ENCODE measurements around the gene FANCC. TPM values are rescaled to one million over a fixed set of nuclear protein-coding genes. Genes with fewer than 3 reads are reported as not detected.

Gene FANCC
- polyA plus RNA-seq, 1 of the 3 experiments (the other 2 are of a cell fraction), result 3.5 TPM

- H3F3A ChIP-seq (replicated peaks; ENCODE audit: insufficient read depth), result peaks cover 5% of the 10 kb centered on the region
- DNase-seq, result no peak
- CTCF ChIA-PET, result interaction anchor here (1.1 to 2.1 kb wide), 2 partner anchors 26 to 51 kb away, joined by 3 to 6 read pairs; no protein-coding TSS in a partner anchor
- no peak overlapping the region for H3K4me3 ChIP-seq (ENCODE audit: low read depth in 2 of 2, low read length in 1 of 2)
- H3K4me2 ChIP-seq, result no peak overlapping the region
- H3K27ac ChIP-seq (ENCODE audit: low read depth in 2 of 2, low read length in 1 of 2), result peak overlapping the region in 1 of 2 experiments; percentile 53; a peak in 1 of 4 replicates
- H3K9me2 ChIP-seq, result no peaks in the 10 kb centered on the region
- peaks cover 95% of the 10 kb centered on the region for H4K20me1 ChIP-seq (ENCODE audit: insufficient read depth)
- H3K9ac ChIP-seq, result no peak overlapping the region
- no peaks in the 10 kb centered on the region for H3K27me3 ChIP-seq (ENCODE audit: insufficient read depth)
- peaks cover 0 to 56% of the 10 kb centered on the region in 2 experiments; a peak in 1 of 4 replicates for H3K4me1 ChIP-seq (ENCODE audit: control insufficient read depth in 1 of 2, insufficient read depth in 2 of 2, low read depth in 1 of 2, low read length in 1 of 2)
- POLR2A ChIA-PET, result interaction anchor here (1.3 kb wide), 1 partner anchor 32 kb away, joined by 3 read pairs; no protein-coding TSS in a partner anchor
- H2AFZ ChIP-seq (ENCODE audit: low read depth), result no peak overlapping the region
- H3K9me3 ChIP-seq, result no peaks in the 10 kb centered on the region
- TF ChIP-seq MXI1 (IDR thresholded peaks at IDR 0.05; ENCODE audit: low read depth, low read length), result no peak
- TF ChIP-seq FOXM1 (IDR thresholded peaks at IDR 0.05; ENCODE audit: low read depth), result no peak
- no peak for TF ChIP-seq EZH2phosphoT487 (IDR thresholded peaks at IDR 0.05; ENCODE audit: borderline replicate concordance, low read depth)
- no peak for TF ChIP-seq USF1 (IDR thresholded peaks at IDR 0.05; ENCODE audit: borderline replicate concordance, low read depth)
- TF ChIP-seq SMC3 (IDR thresholded peaks at IDR 0.05; ENCODE audit: low read depth, low read length), result no peak
- H3K36me3 ChIP-seq (replicated peaks in 1 of 2; ENCODE audit: control insufficient read depth in 1 of 2, insufficient read depth in 2 of 2, low read length in 1 of 2), result peaks cover 57 to 76% of the 10 kb centered on the region in 2 experiments
- WGBS (ENCODE audit: low lambda C conversion rate), result 88% methylated on average over 15 of the region's 18 CpGs
- H3K79me2 ChIP-seq (ENCODE audit: insufficient read depth), result peaks cover 92% of the 10 kb centered on the region
Measured at GRCh38 chr9:95077053-95077765, 240.3 kb downstream of the FANCC start.

GRCh38 chr9:95076696-95077052 is 240.8 kb downstream of the FANCC start:
- Histone ChIP-seq H3K79me2 (ENCODE audit: insufficient read depth) (peaks cover 92% of the 10 kb centered on the region), H3K4me2 (no peak overlapping the region), H3K27me3 (ENCODE audit: insufficient read depth) (no peaks in the 10 kb centered on the region), H3K9ac (no peak overlapping the region), H3K4me1 (ENCODE audit: control insufficient read depth in 1 of 2, insufficient read depth in 2 of 2, low read depth in 1 of 2, low read length in 1 of 2) (peaks cover 0 to 61% of the 10 kb centered on the region in 2 experiments; a peak in 1 of 4 replicates), H3K27ac (ENCODE audit: low read depth in 2 of 2, low read length in 1 of 2) (peak overlapping the region in 1 of 2 experiments; percentile 53; a peak in 1 of 4 replicates), H3K4me3 (ENCODE audit: low read depth in 2 of 2, low read length in 1 of 2) (no peak overlapping the region), H3F3A (replicated peaks; ENCODE audit: insufficient read depth) (peaks cover 5% of the 10 kb centered on the region), H2AFZ (ENCODE audit: low read depth) (no peak overlapping the region), H4K20me1 (ENCODE audit: insufficient read depth) (peaks cover 98% of the 10 kb centered on the region), H3K9me2 (no peaks in the 10 kb centered on the region), H3K9me3 (no peaks in the 10 kb centered on the region), H3K36me3 (replicated peaks in 1 of 2; ENCODE audit: control insufficient read depth in 1 of 2, insufficient read depth in 2 of 2, low read length in 1 of 2) (peaks cover 55 to 76% of the 10 kb centered on the region in 2 experiments)
- WGBS (ENCODE audit: low lambda C conversion rate), result 96% methylated on average over 1 of the region's 1 CpG
- ChIA-PET POLR2A (interaction anchor here (1.3 kb wide), 1 partner anchor 31 kb away, joined by 3 read pairs; no protein-coding TSS in a partner anchor), CTCF (interaction anchor here (2.1 kb wide), 1 partner anchor 26 kb away, joined by 6 read pairs; no protein-coding TSS in a partner anchor)
- no peak for DNase-seq
- TF ChIP-seq SMC3 (IDR thresholded peaks at IDR 0.05; ENCODE audit: low read depth, low read length), result no peak
- TF ChIP-seq EZH2phosphoT487 (IDR thresholded peaks at IDR 0.05; ENCODE audit: borderline replicate concordance, low read depth), result no peak
- no peak for TF ChIP-seq FOXJ3 (CRISPR knock-in tag; IDR thresholded peaks at IDR 0.05)
- no peak for TF ChIP-seq RFX5 (IDR thresholded peaks at IDR 0.05; ENCODE audit: low read length)
- no peak for TF ChIP-seq MEF2A (IDR thresholded peaks at IDR 0.05; ENCODE audit: borderline replicate concordance, low read depth)
- no peak for TF ChIP-seq ZBTB33 (IDR thresholded peaks at IDR 0.05; ENCODE audit: borderline replicate concordance, low read depth)
- no peak for TF ChIP-seq REST (IDR thresholded peaks at IDR 0.05; ENCODE audit: low read depth, low read length)
- TF ChIP-seq FOSL2 (IDR thresholded peaks at IDR 0.05; ENCODE audit: borderline replicate concordance, low read depth), result no peak
- no peak for TF ChIP-seq JUND (IDR thresholded peaks at IDR 0.05)
- TF ChIP-seq PBX3 (IDR thresholded peaks at IDR 0.05), result no peak
- TF ChIP-seq FOXM1 (IDR thresholded peaks at IDR 0.05; ENCODE audit: low read depth), result no peak
- TF ChIP-seq EP300 (IDR thresholded peaks at IDR 0.05; ENCODE audit: borderline replicate concordance in 1 of 2, low read depth in 1 of 2, low read length in 1 of 2), result no peak
- TF ChIP-seq USF2 (IDR thresholded peaks at IDR 0.05; ENCODE audit: borderline replicate concordance, low read depth, low read length), result no peak
- TF ChIP-seq GABPA (IDR thresholded peaks at IDR 0.05; ENCODE audit: low read depth), result no peak
- no peak for TF ChIP-seq ELF1 (IDR thresholded peaks at IDR 0.05)
